CD4-positive, alpha-beta T cell treated with Interleukin-4 for 4 hours (primary cell): ENCODE data around the gene PIP5K1A.

Experiments
- DNase-seq: peaks from one replicate; pipeline ENCODE4 v3.0.0-alpha.2; 2020

The PIP5K1A gene

DNA sequence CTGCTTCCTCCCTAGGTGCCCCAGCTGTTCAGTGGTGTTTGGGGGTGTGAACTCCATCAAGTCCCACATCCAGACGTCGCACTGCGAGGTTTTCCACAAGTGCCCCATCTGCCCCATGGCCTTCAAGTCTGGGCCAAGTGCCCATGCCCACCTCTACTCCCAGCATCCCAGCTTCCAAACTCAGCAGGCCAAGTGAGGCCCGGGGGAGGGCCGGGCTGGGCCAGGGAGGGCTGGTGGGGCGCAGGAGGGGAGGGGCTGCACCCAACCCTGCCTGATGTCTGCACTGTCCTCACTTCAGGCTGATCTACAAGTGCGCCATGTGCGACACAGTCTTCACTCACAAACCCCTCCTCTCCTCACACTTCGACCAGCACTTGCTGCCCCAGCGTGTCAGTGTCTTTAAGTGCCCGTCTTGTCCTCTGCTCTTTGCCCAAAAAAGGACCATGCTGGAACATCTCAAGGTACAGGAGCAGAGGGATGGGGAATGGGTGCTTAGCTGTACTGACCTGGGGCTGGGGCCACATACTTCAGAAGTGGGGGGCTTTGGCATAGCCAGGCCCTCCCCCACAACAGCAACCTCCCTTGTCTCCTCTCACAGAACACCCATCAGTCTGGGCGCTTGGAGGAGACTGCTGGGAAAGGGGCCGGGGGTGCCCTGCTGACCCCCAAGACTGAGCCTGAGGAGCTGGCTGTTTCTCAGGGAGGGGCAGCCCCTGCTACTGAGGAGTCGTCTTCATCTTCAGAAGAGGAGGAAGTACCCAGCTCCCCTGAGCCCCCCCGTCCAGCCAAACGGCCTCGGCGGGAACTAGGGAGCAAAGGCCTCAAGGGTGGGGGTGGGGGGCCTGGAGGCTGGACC is 91.0 kb downstream of the PIP5K1A start:
- DNase-seq = no peak

DNA sequence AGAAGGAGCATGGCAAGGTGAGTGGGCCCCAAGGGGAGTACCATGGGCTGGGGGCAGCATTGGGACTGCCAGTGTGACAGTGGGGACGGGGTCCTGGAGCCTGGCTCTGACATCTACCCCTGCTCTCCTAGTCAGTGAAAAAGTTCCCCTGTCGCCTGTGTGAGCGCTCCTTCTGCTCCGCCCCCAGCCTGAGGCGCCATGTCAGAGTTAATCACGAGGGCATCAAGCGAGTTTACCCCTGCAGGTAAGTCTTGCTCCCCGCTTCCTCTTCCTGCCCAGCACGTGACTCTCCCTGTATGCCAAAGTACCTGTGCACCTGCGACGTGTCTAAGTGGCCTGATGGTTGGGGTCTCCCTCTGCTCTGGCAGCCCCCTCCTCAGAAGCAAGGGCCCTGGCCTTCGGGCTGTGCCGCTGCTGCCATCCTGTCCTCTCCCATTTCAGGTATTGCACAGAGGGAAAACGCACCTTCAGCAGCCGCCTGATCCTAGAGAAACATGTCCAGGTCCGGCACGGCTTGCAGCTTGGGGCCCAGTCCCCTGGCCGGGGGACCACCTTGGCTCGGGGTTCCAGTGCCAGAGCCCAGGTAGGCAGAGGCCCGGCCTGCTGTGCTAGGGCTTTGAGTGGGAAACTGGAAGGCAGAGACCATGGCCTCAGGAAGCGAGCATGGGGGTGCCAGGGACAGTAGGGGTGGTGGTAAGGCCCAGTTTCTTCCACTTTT is 91.8 kb downstream of the PIP5K1A start:
- DNase-seq = no peak

DNA sequence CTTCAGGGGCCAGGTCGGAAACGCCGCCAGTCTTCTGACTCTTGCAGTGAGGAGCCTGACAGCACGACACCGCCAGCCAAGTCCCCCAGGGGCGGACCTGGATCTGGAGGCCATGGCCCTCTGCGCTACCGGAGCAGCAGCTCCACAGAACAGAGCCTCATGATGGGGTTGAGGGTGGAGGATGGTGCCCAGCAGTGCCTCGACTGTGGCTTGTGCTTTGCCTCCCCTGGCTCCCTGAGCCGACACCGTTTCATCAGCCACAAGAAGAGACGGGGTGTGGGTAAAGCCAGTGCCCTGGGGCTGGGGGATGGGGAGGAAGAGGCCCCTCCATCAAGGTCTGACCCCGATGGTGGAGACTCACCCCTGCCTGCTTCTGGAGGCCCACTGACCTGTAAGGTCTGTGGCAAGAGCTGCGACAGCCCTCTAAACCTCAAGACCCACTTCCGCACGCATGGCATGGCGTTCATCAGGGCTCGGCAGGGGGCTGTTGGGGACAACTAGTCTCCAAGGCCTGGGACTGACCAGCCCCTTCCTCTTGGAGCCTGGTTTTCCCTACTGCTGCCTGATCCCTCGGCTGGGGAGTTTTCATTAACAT is 92.5 kb downstream of the PIP5K1A start:
- DNase-seq = no peak

DNA sequence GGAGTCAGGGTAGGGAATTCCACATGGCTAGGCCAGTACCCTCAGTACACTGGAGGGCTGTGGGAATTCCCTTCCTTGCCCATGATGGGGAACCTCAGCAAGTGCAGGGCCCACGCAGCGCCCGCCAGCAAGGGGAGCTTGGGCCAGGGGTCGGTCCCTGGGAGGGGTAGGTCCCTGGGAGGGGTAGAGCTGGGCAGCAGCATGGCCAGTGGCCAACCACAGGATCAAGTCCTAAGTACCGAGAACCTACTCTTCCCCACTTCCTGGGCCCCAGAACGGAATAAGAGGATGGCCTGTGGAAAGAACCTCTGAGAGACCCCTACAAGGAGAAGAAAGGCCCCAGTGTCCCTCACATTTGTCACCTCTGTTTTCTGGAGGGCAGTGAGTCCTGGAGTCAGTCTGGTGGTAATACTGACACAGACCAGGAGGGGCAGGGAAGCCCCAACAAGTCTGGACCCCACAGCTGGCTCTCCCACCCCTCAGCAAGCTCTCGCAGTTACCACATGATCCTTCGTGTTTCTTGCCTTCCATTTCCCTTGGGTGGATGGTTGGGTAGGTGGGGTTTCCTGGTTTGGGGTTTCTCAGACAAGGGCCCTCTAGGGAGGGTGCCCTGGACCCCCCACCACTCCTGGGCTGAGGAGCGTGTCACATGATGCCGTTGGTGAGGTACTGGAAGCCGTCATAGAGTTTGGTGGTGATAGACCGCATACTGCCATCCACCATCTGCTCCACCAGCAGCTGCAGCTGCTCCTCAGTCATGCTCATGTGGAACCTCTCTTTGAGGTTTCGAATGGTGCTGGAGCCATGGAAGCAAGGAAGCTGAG is 94.1 kb downstream of the PIP5K1A start:
- no peak for DNase-seq

DNA sequence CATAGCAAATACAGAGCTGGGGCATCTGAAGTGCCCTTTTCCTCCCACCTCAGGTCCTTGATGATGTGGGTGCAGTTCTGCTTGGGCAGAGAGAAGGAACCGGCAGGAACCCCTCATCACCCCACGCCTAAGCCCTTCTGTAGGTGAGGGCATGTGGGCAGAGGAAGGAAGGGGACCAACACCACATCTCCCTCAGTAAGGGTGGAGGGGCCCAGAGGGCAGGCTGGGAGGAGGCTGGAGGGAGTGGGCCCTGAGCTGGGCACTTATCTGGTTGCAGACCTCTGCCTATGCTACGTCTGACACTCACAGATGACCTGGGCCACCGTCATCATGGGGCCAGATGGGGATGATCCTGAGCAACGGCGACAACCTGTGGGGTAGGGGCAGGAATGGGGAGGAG is 94.7 kb downstream of the PIP5K1A start:
- DNase-seq = no peak

DNA sequence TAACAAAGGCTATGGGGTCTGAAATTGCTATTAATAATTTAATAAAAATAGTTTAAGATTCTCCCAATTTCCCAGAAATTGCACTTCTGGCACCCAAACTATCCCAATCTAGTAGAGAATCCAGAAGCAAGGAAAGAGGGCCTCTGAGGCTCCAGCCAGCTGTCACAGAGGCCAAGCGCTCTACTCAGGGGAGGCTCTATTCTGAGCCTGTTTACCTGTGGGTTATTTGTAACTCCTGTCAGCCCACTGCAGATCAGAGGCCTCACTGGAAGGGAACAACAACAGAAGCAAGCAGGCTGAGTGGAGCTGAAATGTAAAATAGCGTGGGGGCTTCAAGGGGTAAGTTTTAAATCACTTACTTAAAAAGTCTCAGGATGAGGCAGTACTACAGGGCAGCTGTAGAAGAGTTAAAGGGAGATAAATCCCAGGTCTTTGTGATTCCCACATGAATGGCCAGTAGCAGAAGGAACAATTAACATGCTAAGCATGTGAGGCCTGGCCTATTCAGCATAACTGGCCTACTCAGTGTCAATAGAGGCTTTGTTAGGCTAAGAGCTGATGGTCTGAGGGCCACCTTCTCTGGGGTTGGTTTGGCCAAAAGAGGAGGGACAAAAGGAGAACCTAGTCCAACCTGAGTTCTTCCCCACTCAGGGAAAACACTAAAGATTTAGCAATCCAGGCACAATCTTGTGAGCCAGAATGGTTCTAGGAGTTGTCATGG is 96.5 kb downstream of the PIP5K1A start:
- no peak for DNase-seq
